Uterus (tissue), 2 donors: ENCODE results near the gene GUCD1.

Experiments used
- POLR2A ChIP-seq, 2 donors: fragments of 450-650 bp; IDR thresholded peaks; one replicate each; pipeline ENCODE4 v1.6.1; 2016; ENCODE audit warnings: antibody characterized with exemption in 2 of 2, mild to moderate bottlenecking in 1 of 2, moderate library complexity in 1 of 2
- TF ChIP-seq, protein P1 (sequence below), 4 experiments: fragments of 200-600 bp in 2 of 4; fragments of 450-650 bp in 2 of 4; sonication (generic) in 2 of 4; IDR thresholded peaks; one replicate each; pipeline ENCODE4 v1.5.1; 2016 to 2019; ENCODE audit warnings: antibody characterized with exemption in 4 of 4, mild to moderate bottlenecking in 2 of 4, moderate library complexity in 1 of 4

DNA sequence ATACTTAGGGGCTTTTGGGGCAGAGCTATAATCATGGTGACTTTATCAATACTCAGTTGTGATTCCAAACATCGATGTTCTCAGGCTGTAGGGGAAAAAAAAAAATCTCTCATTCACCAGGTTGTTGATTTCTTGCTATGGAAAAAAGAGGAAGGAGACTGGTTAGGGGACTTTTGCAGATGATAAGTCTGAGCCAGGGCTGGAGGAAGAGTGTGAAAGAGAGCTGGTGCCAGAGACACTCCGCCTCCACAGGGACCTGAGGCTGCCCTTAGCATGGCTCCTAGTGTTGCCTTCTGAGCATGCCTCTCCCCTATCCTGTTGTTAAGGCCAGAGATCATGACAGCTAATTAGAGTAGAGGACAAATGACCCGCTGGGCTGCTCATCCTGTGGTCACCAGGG, 42.9 kb downstream of the GUCD1 start:
- TF ChIP-seq, protein P1, sequence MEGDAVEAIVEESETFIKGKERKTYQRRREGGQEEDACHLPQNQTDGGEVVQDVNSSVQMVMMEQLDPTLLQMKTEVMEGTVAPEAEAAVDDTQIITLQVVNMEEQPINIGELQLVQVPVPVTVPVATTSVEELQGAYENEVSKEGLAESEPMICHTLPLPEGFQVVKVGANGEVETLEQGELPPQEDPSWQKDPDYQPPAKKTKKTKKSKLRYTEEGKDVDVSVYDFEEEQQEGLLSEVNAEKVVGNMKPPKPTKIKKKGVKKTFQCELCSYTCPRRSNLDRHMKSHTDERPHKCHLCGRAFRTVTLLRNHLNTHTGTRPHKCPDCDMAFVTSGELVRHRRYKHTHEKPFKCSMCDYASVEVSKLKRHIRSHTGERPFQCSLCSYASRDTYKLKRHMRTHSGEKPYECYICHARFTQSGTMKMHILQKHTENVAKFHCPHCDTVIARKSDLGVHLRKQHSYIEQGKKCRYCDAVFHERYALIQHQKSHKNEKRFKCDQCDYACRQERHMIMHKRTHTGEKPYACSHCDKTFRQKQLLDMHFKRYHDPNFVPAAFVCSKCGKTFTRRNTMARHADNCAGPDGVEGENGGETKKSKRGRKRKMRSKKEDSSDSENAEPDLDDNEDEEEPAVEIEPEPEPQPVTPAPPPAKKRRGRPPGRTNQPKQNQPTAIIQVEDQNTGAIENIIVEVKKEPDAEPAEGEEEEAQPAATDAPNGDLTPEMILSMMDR (IDR thresholded peaks at IDR 0.05), result no peak
- TF ChIP-seq POLR2A (IDR thresholded peaks at IDR 0.05), result no peak
